Mesendoderm (in vitro differentiated cells): Measurements from ENCODE around the gene TMEM132D.
A peak's percentile ranks its signal among the peaks of the same experiment; 100 is the strongest.

Source experiments
- DNase-seq: peaks from one replicate; pipeline ENCODE4 v3.0.0; 2013
- H2AK5ac ChIP-seq: 2 replicates; pipeline ENCODE4 v1.6.1; 2013; ENCODE audit warnings: low read length, inconsistent platforms
- H2BK120ac ChIP-seq: 2 replicates; pipeline ENCODE4 v1.6.1; 2013; ENCODE audit warnings: low read depth, mild to moderate bottlenecking, low read length, moderate library complexity, mixed read lengths
- H2BK15ac ChIP-seq: replicated peaks from 2 replicates; pipeline ENCODE4 v1.6.1; 2013; ENCODE audit warnings: low read depth, mild to moderate bottlenecking, moderate library complexity
- H2BK5ac ChIP-seq: 2 replicates; pipeline ENCODE4 v1.6.1; 2013; ENCODE audit warnings: low read length, inconsistent platforms
- H3K18ac ChIP-seq: 2 replicates; pipeline ENCODE4 v1.6.1; 2013; ENCODE audit warnings: mild to moderate bottlenecking, low read length, mixed read lengths
- H3K23ac ChIP-seq: one replicate; pipeline ENCODE4 v1.6.1; 2013; ENCODE audit warnings: low read length
- H3K27ac ChIP-seq: 2 replicates; pipeline ENCODE4 v1.5.1; 2013; ENCODE audit warnings: low read depth, mild to moderate bottlenecking, inconsistent platforms, low read length, moderate library complexity
- H3K27me3 ChIP-seq: 2 replicates; pipeline ENCODE4 v1.6.1; 2013; ENCODE audit warnings: low read length, control low read depth, mild to moderate bottlenecking, inconsistent platforms; ENCODE audit not compliant: insufficient read depth, poor library complexity
- H3K36me3 ChIP-seq: 2 replicates; pipeline ENCODE4 v1.6.1; 2013; ENCODE audit warnings: low read length, inconsistent platforms; ENCODE audit not compliant: control insufficient read depth, insufficient read depth
- H3K4ac ChIP-seq: one replicate; pipeline ENCODE4 v1.6.1; 2013; ENCODE audit warnings: low read depth, mild to moderate bottlenecking, low read length, moderate library complexity
- H3K4me1 ChIP-seq: 2 replicates; pipeline ENCODE4 v1.6.1; 2013; ENCODE audit warnings: low read depth, low read length, inconsistent platforms; ENCODE audit not compliant: control insufficient read depth
- H3K4me2 ChIP-seq: 2 replicates; pipeline ENCODE4 v1.6.1; 2013; ENCODE audit warnings: low read length
- H3K4me3 ChIP-seq: 2 replicates; pipeline ENCODE4 v1.5.1; 2013; ENCODE audit warnings: mild to moderate bottlenecking, low read length
- H3K56ac ChIP-seq: one replicate; pipeline ENCODE4 v1.6.1; 2013; ENCODE audit warnings: low read length
- H3K79me1 ChIP-seq: 2 replicates; pipeline ENCODE4 v1.6.1; 2013; ENCODE audit warnings: low read length, inconsistent platforms
- H3K79me2 ChIP-seq: 2 replicates; pipeline ENCODE4 v1.6.1; 2013; ENCODE audit warnings: mild to moderate bottlenecking, low read length; ENCODE audit not compliant: control insufficient read depth, insufficient read depth
- H3K9ac ChIP-seq: 2 replicates; pipeline ENCODE4 v1.6.1; 2013; ENCODE audit warnings: low read length, inconsistent platforms
- H4K5ac ChIP-seq: one replicate; pipeline ENCODE4 v1.6.1; 2013; ENCODE audit warnings: low read length
- H4K8ac ChIP-seq: one replicate; pipeline ENCODE4 v1.6.1; 2013; ENCODE audit warnings: low read depth, mild to moderate bottlenecking, control low read depth, low read length, moderate library complexity
- WGBS: extraction: QIAGEN DNeasy Blood & Tissue Kit; methylation state at CpG from one replicate; pipeline ENCODE4 v1.1.7; 2013; ENCODE audit warnings: low lambda C conversion rate, missing lambda C conversion rate; ENCODE audit not compliant: insufficient coverage; ENCODE audit errors: extremely low coverage; 5-methylcytosine and 5-hydroxymethylcytosine counted together

The TMEM132D gene

DNA sequence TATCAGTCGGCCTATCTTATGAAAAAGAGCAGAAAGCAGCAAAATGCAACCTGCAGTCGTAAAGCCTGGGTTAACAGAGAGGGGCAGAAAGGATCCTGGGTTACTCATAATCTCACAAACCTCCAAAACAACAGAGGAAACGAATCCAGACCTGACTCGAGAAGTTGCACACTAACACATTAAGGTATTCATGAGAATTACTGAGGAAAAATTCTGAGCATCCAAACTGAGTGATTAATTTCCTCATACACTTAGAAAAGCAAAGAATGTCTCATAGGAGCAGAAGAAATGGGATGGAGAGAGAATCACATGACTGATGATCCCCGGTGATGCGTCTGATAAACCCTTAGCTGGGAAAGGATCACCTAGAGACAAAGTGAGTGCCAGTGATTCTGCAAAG is 272.5 kb downstream of the TMEM132D start:
- H2BK120ac ChIP-seq, result no peak overlapping the region
- peaks cover 4% of the 10 kb centered on the region for H3K4me1 ChIP-seq
- no peak overlapping the region for H3K4ac ChIP-seq
- H2AK5ac ChIP-seq, result no peak overlapping the region
- no peaks in the 10 kb centered on the region for H3K79me2 ChIP-seq
- no peak overlapping the region for H3K23ac ChIP-seq
- H3K27ac ChIP-seq, result no peak overlapping the region
- no peak overlapping the region for H2BK15ac ChIP-seq
- H4K5ac ChIP-seq, result no peak overlapping the region
- H4K8ac ChIP-seq, result no peak overlapping the region
- no peak overlapping the region for H3K56ac ChIP-seq
- no peaks in the 10 kb centered on the region for H3K27me3 ChIP-seq
- no peak overlapping the region for H3K9ac ChIP-seq
- H3K79me1 ChIP-seq, result no peaks in the 10 kb centered on the region
- no peak for DNase-seq
- H3K18ac ChIP-seq, result no peak overlapping the region
- H3K4me3 ChIP-seq, result no peak overlapping the region
- no peak overlapping the region for H2BK5ac ChIP-seq
- WGBS, result no CpG with 5 or more reads among the region's 6 CpGs
- H3K4me2 ChIP-seq, result no peak overlapping the region
- no peaks in the 10 kb centered on the region for H3K36me3 ChIP-seq

DNA sequence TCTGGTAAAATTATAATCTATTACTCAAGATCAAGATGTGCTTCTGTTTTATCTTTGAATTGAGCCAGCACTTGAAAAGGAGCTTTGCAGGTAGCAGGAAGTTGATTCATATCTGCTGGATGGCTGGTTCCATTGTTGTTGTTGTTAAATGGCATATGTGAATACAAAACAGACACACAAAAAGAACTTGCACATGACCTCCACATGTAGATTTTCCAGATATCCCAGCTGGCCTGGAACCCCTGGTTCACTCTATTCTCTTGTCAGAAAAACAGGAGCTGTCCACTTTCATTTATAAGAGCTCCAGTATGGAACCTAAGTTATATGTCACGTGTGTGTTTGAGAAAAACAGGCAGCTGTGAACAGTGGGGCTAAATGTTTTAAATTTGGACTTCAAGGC is 273.9 kb downstream of the TMEM132D start:
- H2BK15ac ChIP-seq, result no peak overlapping the region

DNA sequence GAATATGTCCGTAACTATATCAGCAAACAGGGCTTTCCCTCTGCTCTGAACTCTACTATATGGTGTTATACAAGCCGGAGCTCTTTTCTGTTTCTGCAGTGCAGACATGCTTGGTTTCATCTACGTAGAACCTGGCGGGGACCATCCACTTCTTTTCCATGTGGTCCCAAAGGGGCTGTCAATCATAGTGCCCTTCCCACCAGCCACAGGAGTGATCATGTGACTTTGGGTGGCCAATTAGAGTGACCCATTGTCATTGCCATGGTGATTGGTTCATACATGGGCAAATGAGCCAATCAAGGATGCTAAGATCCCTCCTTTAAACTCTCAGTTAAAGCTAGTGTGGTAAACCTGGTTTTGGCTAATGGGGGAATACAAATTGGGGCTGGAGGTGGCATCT is 281.3 kb downstream of the TMEM132D start:
- Histone ChIP-seq H3K27me3 (no peaks in the 10 kb centered on the region), H3K4ac (no peak overlapping the region), H2BK5ac (no peak overlapping the region), H3K4me3 (no peak overlapping the region), H3K79me2 (no peaks in the 10 kb centered on the region), H3K9ac (no peak overlapping the region), H4K5ac (no peak overlapping the region), H3K23ac (no peak overlapping the region), H3K27ac (no peak overlapping the region), H4K8ac (no peak overlapping the region), H2BK15ac (no peak overlapping the region), H3K79me1 (no peaks in the 10 kb centered on the region), H3K4me2 (no peak overlapping the region), H3K36me3 (no peaks in the 10 kb centered on the region), H3K56ac (no peak overlapping the region), H3K18ac (no peak overlapping the region), H2BK120ac (no peak overlapping the region), H2AK5ac (no peak overlapping the region), H3K4me1 (peaks cover 2% of the 10 kb centered on the region)
- DNase-seq, result no peak
- no CpG with 5 or more reads among the region's 4 CpGs for whole genome bisulfite sequencing

More for the DNA sequence above, 273.9 kb downstream of the TMEM132D start:
- no peaks in the 10 kb centered on the region for H3K36me3 ChIP-seq
- H4K5ac ChIP-seq, result no peak overlapping the region
- no peak overlapping the region for H3K4ac ChIP-seq
- no peak overlapping the region for H3K27ac ChIP-seq
- H2BK5ac ChIP-seq, result no peak overlapping the region
- no peak overlapping the region for H3K9ac ChIP-seq
- no peaks in the 10 kb centered on the region for H3K79me1 ChIP-seq
- no peak overlapping the region for H2BK120ac ChIP-seq
- H4K8ac ChIP-seq, result no peak overlapping the region
- no peak for DNase-seq
- no peak overlapping the region for H3K18ac ChIP-seq
- peaks cover 3% of the 10 kb centered on the region for H3K4me1 ChIP-seq
- no peak overlapping the region for H2AK5ac ChIP-seq
- no peaks in the 10 kb centered on the region for H3K79me2 ChIP-seq
- no peaks in the 10 kb centered on the region for H3K27me3 ChIP-seq
- no CpG with 5 or more reads among the region's 1 CpG for WGBS
- H3K23ac ChIP-seq, result no peak overlapping the region
- H3K56ac ChIP-seq, result no peak overlapping the region
- no peak overlapping the region for H3K4me2 ChIP-seq
- H3K4me3 ChIP-seq, result no peak overlapping the region

DNA sequence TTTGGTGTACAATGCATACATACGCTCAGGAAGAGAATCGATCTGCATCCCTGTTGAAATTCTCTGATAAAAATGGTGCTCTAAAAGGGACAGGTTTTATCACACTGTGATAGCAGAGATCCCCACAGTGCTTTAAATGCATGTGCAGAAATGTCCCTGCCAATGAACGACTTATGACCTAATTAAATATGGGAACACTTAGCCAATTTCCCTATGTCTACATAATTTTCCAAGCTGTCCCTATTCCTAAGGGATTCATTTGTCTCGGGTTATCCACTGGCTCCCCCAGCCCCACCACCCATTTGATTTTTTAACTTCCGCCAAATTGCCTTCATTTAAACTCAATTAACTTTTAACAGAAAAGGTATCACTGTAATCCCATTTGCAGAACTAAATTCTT is 284.6 kb downstream of the TMEM132D start:
- Histone ChIP-seq H2BK15ac (no peak overlapping the region), H4K8ac (no peak overlapping the region), H3K79me2 (no peaks in the 10 kb centered on the region), H3K79me1 (no peaks in the 10 kb centered on the region), H3K4me1 (peaks cover 2% of the 10 kb centered on the region), H3K23ac (no peak overlapping the region), H2BK120ac (no peak overlapping the region), H3K36me3 (no peaks in the 10 kb centered on the region), H2BK5ac (no peak overlapping the region), H4K5ac (no peak overlapping the region), H3K4ac (no peak overlapping the region), H3K4me2 (no peak overlapping the region), H3K27ac (no peak overlapping the region), H2AK5ac (no peak overlapping the region), H3K9ac (no peak overlapping the region), H3K27me3 (no peaks in the 10 kb centered on the region), H3K4me3 (no peak overlapping the region), H3K56ac (no peak overlapping the region), H3K18ac (no peak overlapping the region)
- no peak for DNase-seq
- WGBS, result no CpG with 5 or more reads among the region's 5 CpGs

DNA sequence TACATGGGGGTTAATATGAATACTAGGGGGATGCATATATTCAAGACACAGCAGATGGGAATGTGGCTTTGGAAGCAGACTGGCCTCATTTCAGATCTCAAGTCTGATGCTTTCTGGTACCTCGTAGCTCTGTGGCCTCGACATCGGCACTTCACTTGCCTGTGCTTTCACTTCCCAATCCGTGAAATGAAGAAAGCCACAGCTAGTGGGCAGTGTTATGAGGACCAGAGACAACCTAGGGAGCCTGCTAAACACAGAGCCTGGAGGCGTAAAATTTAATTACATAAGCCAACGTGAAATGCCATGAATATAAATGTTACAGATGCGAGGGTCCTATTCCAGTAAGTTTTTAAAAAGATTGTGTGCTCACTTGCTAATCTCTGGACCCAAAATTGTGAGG is 286.0 kb downstream of the TMEM132D start:
- Histone ChIP-seq H3K18ac (no peak overlapping the region), H3K4me2 (no peak overlapping the region), H2AK5ac (no peak overlapping the region), H3K4me1 (peaks cover 2% of the 10 kb centered on the region), H3K9ac (no peak overlapping the region), H3K79me2 (no peaks in the 10 kb centered on the region), H3K27me3 (no peaks in the 10 kb centered on the region), H3K56ac (no peak overlapping the region), H3K36me3 (no peaks in the 10 kb centered on the region), H3K4me3 (no peak overlapping the region), H3K23ac (no peak overlapping the region), H4K8ac (no peak overlapping the region), H3K27ac (no peak overlapping the region), H2BK15ac (no peak overlapping the region), H3K79me1 (no peaks in the 10 kb centered on the region), H2BK120ac (no peak overlapping the region), H4K5ac (no peak overlapping the region), H3K4ac (no peak overlapping the region), H2BK5ac (no peak overlapping the region)
- WGBS, result no CpG with 5 or more reads among the region's 7 CpGs
- DNase-seq, result peak; percentile 45

DNA sequence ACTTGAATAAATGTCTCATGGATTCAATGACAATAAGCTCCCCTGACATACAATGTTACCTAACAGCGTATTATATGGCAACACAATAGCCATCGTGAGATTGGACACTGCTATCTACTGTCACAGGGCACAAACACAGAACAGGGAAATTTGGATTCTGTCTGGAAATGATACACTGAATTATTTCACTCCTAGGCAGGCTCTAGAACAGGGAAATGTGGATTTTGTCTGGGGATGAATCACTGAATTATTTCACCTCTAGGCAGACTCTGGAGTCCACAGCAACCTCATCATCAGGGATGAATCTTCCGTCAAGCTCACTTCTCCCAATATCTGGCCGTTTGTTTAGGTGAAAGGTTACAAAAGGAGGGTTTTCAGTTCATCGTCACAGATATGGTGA is 288.8 kb downstream of the TMEM132D start:
- Histone ChIP-seq H2BK120ac (no peak overlapping the region), H3K4me1 (peaks cover 10% of the 10 kb centered on the region), H3K79me1 (no peaks in the 10 kb centered on the region), H3K9ac (no peak overlapping the region), H3K23ac (no peak overlapping the region), H3K27me3 (no peaks in the 10 kb centered on the region), H3K27ac (no peak overlapping the region), H3K79me2 (no peaks in the 10 kb centered on the region), H3K4me2 (no peak overlapping the region), H3K4ac (no peak overlapping the region), H2AK5ac (no peak overlapping the region), H3K36me3 (no peaks in the 10 kb centered on the region), H3K56ac (no peak overlapping the region), H2BK15ac (no peak overlapping the region), H2BK5ac (no peak overlapping the region), H3K18ac (no peak overlapping the region), H4K5ac (no peak overlapping the region), H3K4me3 (no peak overlapping the region), H4K8ac (no peak overlapping the region)
- DNase-seq, result no peak
- WGBS, result no CpG with 5 or more reads among the region's 5 CpGs
